Fibroblast of the aortic adventitia (primary cell): ENCODE data around the gene SH2D3A. TPM values are rescaled to one million over a fixed set of nuclear protein-coding genes. Genes with fewer than 3 reads are reported as not detected.

ENCODE experiments used
- DNase-seq: peaks from one replicate; pipeline ENCODE4 v3.0.0-alpha.2; 2010; ENCODE audit warnings: low read depth
- H3K4me3 ChIP-seq: 2 replicates; pipeline ENCODE4 v1.5.1; 2011; ENCODE audit warnings: low read depth, mild to moderate bottlenecking, control low read depth, low read length, moderate library complexity
- total RNA-seq: library from RNA; depleted of rRNA; stranded (reverse); fragments of >200 nt; gene quantifications from 2 replicates; pipeline ENCODE4 v1.2.3, GENCODE V29; 2012; ENCODE audit warnings: low replicate concordance
- TF ChIP-seq, protein P1 (sequence below): IDR thresholded peaks from 2 replicates; pipeline ENCODE4 v1.5.1; 2011; ENCODE audit warnings: mild to moderate bottlenecking, low read length, control low read depth, inconsistent platforms; ENCODE audit not compliant: insufficient read depth

Gene SH2D3A
- total RNA-seq, 1 donor: not detected

DNA sequence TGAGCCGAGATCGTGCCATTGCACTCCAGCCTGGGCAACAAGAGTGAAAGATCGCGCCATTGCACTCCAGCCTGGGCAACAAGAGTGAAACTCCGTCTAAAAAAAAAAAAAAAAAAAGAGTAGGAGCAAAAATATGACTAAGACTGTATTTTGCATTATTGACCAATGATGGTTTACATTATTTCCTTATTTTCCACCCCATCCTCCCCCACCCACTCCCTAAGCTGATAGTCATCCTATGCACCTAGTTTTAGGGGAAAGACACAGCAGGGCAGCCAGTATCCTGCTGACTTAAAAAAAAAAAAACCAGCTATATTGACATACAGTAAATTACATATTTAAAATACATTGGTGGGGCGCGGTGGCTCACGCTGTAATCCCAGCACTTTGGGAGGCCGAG lies 30.4 kb upstream of the SH2D3A start:
- TF ChIP-seq, protein P1, sequence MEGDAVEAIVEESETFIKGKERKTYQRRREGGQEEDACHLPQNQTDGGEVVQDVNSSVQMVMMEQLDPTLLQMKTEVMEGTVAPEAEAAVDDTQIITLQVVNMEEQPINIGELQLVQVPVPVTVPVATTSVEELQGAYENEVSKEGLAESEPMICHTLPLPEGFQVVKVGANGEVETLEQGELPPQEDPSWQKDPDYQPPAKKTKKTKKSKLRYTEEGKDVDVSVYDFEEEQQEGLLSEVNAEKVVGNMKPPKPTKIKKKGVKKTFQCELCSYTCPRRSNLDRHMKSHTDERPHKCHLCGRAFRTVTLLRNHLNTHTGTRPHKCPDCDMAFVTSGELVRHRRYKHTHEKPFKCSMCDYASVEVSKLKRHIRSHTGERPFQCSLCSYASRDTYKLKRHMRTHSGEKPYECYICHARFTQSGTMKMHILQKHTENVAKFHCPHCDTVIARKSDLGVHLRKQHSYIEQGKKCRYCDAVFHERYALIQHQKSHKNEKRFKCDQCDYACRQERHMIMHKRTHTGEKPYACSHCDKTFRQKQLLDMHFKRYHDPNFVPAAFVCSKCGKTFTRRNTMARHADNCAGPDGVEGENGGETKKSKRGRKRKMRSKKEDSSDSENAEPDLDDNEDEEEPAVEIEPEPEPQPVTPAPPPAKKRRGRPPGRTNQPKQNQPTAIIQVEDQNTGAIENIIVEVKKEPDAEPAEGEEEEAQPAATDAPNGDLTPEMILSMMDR: no peak
- no peak for DNase-seq
- no peak overlapping the region for H3K4me3 ChIP-seq

DNA sequence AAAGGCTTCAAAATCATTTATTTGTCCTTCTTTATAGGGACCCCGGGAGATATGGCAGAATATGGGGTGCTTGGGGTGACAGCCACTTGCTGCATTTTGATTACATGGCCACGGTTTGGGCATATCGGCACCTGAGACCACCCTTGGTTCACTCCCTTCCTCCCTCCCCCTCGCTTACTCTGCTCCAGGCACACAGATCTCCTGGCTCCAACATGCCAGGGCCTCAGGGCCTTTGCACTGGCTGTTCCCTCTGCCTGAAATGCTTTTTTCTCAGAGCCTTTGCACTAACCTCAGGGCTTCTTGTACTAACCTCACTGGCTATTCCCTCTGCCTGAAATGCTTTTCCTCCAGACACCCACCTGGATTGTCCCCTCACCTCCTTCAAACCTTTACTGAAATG lies 29.0 kb upstream of the SH2D3A start:
- TF ChIP-seq, protein P1: no peak
- no peak overlapping the region for H3K4me3 ChIP-seq
- no peak for DNase-seq

DNA sequence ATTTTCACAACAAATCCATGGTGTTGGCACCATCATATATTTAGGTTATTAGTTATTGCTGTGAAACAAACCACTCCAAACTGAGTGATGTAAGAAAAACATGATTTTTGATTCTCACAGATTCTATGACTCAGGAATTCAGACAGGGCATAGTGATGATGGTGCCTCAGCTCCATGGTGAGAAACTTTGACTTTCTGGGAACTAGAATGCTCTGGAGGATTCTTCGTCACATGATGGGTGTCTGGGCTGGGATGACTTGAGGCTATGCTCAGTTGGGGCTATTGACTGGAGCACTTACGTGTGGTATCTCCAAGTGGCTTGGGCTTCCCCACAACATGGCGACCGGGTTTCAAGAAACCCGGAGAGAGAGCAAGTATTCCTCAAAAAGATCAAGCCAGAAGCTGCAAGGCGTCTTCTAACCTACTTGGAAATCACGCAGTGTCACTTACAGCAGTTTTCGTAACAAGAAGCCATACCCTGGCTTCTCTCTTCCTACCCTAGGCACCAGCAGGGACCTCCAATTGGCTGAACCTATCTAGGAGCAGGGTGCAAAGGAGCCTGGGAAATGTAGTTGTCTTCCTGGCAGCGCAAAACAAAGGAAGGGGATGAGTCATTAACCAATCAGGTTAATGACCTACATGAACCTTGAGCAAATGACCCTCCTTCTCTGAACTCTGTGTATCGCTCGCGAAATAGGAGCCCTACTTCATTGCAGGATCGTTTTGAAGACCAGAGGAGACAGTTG lies 27.6 kb upstream of the SH2D3A start:
- DNase-seq: no peak
- TF ChIP-seq, protein P1: no peak
- no peak overlapping the region for H3K4me3 ChIP-seq

GRCh38 chr19:6793973-6794372 lies 26.7 kb upstream of the SH2D3A start:
- TF ChIP-seq, protein P1: no peak
- no peak for DNase-seq
- no peak overlapping the region for H3K4me3 ChIP-seq

DNA sequence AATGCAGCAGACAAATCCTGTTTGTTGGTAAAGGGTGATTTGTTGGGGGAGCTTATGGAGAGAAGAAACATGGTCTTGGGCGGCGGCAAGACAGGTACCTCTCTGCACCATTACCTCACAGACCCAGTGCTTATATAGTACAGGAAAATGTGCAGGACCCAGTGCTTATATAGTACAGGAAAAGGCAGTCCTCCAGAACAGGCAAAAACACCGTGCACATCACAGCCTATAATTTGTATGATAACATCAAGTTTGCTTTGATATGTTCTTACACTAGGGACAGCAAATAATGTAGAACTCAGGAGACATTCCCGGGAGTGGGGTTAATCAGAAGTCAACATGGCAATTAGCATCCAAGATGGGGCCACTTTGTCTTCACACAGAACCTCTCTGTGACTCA lies 26.2 kb upstream of the SH2D3A start:
- DNase-seq: no peak
- no peak overlapping the region for H3K4me3 ChIP-seq
- TF ChIP-seq, protein P1: no peak

GRCh38 chr19:6791237-6791636 lies 24.0 kb upstream of the SH2D3A start:
- TF ChIP-seq, protein P1: no peak
- no peak for DNase-seq
- no peak overlapping the region for H3K4me3 ChIP-seq
